ENCODE results near the gene FBXW4. TPM values are rescaled to one million over a fixed set of nuclear protein-coding genes. Genes with fewer than 3 reads are reported as not detected.

Gene FBXW4
- total and polyA plus RNA-seq, 12 donors, result 34.4 to 81.7 (median 58.0) TPM

DNA sequence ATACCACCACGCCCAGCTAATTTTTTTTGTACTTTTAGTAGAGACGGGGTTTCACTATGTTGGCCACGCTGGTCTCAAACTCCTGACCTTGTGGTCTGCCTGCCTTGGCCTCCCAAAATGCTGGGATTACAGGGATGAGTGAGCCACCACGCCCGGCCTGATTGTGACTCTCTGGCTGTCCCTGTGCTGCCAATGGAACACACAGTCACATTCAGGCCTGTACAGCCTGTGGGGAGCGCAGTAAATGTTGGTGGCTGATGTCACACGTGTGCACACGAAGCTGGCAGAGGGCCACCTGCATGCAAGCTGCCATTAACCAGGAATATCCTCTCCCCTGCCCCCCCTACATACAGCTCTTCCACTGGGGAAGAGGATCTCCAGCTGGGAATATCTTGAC lies 129.0 kb downstream of the FBXW4 start:
- H3K4me1 ChIP-seq (replicated peaks in 1 of 2), result peaks cover 17 to 23% of the 10 kb centered on the region in 2 donors
- H3K27me3 ChIP-seq, result peaks cover 9% of the 10 kb centered on the region
- intact Hi-C loops (cut with DNase I), result loop anchor here (5.0 to 10.0 kb wide), 4 partner anchors 121 to 401 kb away; no protein-coding TSS in a partner anchor
- TF ChIP-seq POLR2A (IDR thresholded peaks at IDR 0.05), result no peak
- TF ChIP-seq, protein P1, sequence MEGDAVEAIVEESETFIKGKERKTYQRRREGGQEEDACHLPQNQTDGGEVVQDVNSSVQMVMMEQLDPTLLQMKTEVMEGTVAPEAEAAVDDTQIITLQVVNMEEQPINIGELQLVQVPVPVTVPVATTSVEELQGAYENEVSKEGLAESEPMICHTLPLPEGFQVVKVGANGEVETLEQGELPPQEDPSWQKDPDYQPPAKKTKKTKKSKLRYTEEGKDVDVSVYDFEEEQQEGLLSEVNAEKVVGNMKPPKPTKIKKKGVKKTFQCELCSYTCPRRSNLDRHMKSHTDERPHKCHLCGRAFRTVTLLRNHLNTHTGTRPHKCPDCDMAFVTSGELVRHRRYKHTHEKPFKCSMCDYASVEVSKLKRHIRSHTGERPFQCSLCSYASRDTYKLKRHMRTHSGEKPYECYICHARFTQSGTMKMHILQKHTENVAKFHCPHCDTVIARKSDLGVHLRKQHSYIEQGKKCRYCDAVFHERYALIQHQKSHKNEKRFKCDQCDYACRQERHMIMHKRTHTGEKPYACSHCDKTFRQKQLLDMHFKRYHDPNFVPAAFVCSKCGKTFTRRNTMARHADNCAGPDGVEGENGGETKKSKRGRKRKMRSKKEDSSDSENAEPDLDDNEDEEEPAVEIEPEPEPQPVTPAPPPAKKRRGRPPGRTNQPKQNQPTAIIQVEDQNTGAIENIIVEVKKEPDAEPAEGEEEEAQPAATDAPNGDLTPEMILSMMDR (IDR thresholded peaks at IDR 0.05), result no peak
- WGBS, 4 donors, result 38 to 49% (median 45%) methylated on average over 8 of the region's 8 CpGs
- no peaks in the 10 kb centered on the region for H3K9me3 ChIP-seq (replicated peaks in 1 of 3)
- H3K4me3 ChIP-seq, result no peak overlapping the region
- DNase-seq, result peak in 1 of 7 donors; percentile 53
- H3K36me3 ChIP-seq (replicated peaks in 1 of 2), result no peaks in the 10 kb centered on the region
- no peak overlapping the region for H3K27ac ChIP-seq

DNA sequence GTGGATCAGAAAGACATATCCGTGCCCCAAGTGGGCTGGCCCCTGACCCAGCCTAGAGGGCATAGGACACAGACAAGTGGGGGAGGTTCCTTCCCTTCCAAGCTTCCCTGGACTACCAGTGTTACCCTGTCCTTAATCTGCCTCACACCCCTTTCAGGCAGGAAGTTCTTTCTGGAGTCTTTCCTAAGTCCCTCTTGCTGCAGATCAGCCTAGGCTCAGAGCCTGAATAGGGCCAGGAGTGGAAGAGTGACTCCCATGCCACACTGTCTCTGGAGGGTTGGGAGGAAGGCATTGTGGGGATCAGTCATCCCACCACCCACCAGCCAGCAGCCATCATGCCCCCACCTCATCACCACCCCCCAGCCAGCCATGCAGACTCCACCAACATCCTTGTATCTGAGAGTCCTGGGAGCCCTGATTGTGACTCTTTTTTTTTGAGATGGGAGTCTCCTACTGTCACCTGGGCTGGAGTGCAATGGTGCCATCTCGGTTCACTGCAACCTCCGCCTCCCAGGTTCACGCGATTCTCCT lies 129.5 kb downstream of the FBXW4 start:
- Histone ChIP-seq H3K4me1 (replicated peaks in 1 of 2) (peaks cover 12 to 18% of the 10 kb centered on the region in 2 donors), H3K36me3 (replicated peaks in 1 of 2) (no peaks in the 10 kb centered on the region), H3K4me3 (no peak overlapping the region), H3K27ac (no peak overlapping the region), H3K9me3 (replicated peaks in 1 of 3) (no peaks in the 10 kb centered on the region), H3K27me3 (peaks cover 9% of the 10 kb centered on the region)
- DNase-seq, result peak in 3 of 7 donors; percentile 4 to 38 (median 9)
- TF ChIP-seq POLR2A (IDR thresholded peaks at IDR 0.05), result no peak
- TF ChIP-seq, protein P1 (IDR thresholded peaks at IDR 0.05), result no peak
- WGBS, 4 donors, result 77 to 87% (median 80%) methylated on average over 5 of the region's 5 CpGs
- intact Hi-C loops (cut with DNase I), result loop anchor here (5.0 to 10.0 kb wide), 4 partner anchors 121 to 401 kb away; no protein-coding TSS in a partner anchor

- Histone ChIP-seq H3K36me3 (replicated peaks in 1 of 2) (no peaks in the 10 kb centered on the region), H3K9me3 (replicated peaks in 1 of 3) (no peaks in the 10 kb centered on the region), H3K4me1 (replicated peaks in 1 of 2) (peaks cover 5 to 15% of the 10 kb centered on the region in 2 donors), H3K4me3 (no peak overlapping the region), H3K27me3 (peaks cover 9% of the 10 kb centered on the region), H3K27ac (no peak overlapping the region)
- no peak for TF ChIP-seq POLR2A (IDR thresholded peaks at IDR 0.05)
- TF ChIP-seq, protein P1 (IDR thresholded peaks at IDR 0.05), result no peak
- peak in 3 of 7 donors; percentile 11 to 48 (median 15) for DNase-seq
- intact Hi-C loops (cut with DNase I), result loop anchor here (10.0 kb wide), 3 partner anchors 120 to 400 kb away; no protein-coding TSS in a partner anchor
- WGBS, 4 donors, result 69 to 83% (median 79%) methylated on average over 9 to 15 of the region's 15 CpGs
Measured at GRCh38 chr10:101564490-101564991, 130.4 kb downstream of the FBXW4 start.

- H3K27ac ChIP-seq, result no peak overlapping the region
- intact Hi-C loops (cut with DNase I), result loop anchor here (10.0 kb wide), 3 partner anchors 119 to 399 kb away; no protein-coding TSS in a partner anchor
- WGBS, 4 donors, result 65 to 84% (median 71%) methylated on average over 10 to 11 of the region's 11 CpGs
- H3K27me3 ChIP-seq, result peaks cover 9% of the 10 kb centered on the region
- no peak for TF ChIP-seq POLR2A (IDR thresholded peaks at IDR 0.05)
- TF ChIP-seq, protein P1 (IDR thresholded peaks at IDR 0.05), result no peak
- H3K9me3 ChIP-seq (replicated peaks in 1 of 3), result no peaks in the 10 kb centered on the region
- peaks cover 5 to 19% of the 10 kb centered on the region in 2 donors for H3K4me1 ChIP-seq (replicated peaks in 1 of 2)
- H3K4me3 ChIP-seq, result no peak overlapping the region
- no peaks in the 10 kb centered on the region for H3K36me3 ChIP-seq (replicated peaks in 1 of 2)
- peak in 2 of 7 donors; percentile 14 to 36 for DNase-seq
Measured at GRCh38 chr10:101563497-101564040, 131.4 kb downstream of the FBXW4 start.
